HG03108 (cell line): ENCODE data around the gene SFT2D1.
"Not testable (repeated sequence)": the region's sequence is repeated elsewhere in the genome, so short reads cannot be mapped to it uniquely, and the experiment has no call there.

Experiments used
- ATAC-seq: cut with Tn5 transposase; IDR thresholded peaks from one replicate; pipeline ENCODE4 v1.9.1; 2021; ENCODE audit warnings: moderate library complexity; ENCODE audit not compliant: unreplicated experiment

The SFT2D1 gene

GRCh38 chr6:166364456-166364855 is 22.1 kb upstream of the SFT2D1 start:
- ATAC-seq: no peak

- ATAC-seq: not testable (repeated sequence)
These were observed 20.1 kb upstream of the SFT2D1 start for GRCh38 chr6:166362427-166362826.

- no peak for ATAC-seq
These were observed 18.7 kb upstream of the SFT2D1 start for GRCh38 chr6:166361077-166361429.

- no peak for ATAC-seq
These were observed 18.1 kb upstream of the SFT2D1 start for GRCh38 chr6:166360243-166361076.

- no peak for ATAC-seq
These were observed 13.2 kb upstream of the SFT2D1 start for GRCh38 chr6:166355552-166355951.

- ATAC-seq: no peak
These were observed 12.6 kb upstream of the SFT2D1 start for GRCh38 chr6:166354965-166355364.

- no peak for ATAC-seq
These were observed 11.8 kb upstream of the SFT2D1 start for GRCh38 chr6:166354143-166354542.

GRCh38 chr6:166353507-166353906 is 11.2 kb upstream of the SFT2D1 start:
- ATAC-seq: no peak

- ATAC-seq: no peak
These were observed 10.6 kb upstream of the SFT2D1 start for GRCh38 chr6:166352923-166353322.

GRCh38 chr6:166351715-166352285 is 9.5 kb upstream of the SFT2D1 start:
- ATAC-seq: peak; percentile 96

- ATAC-seq: no peak
These were observed 6.1 kb upstream of the SFT2D1 start for GRCh38 chr6:166348305-166348949.

GRCh38 chr6:166346965-166347364 is 4.6 kb upstream of the SFT2D1 start:
- no peak for ATAC-seq

- no peak for ATAC-seq
These were observed 4.1 kb upstream of the SFT2D1 start for GRCh38 chr6:166346449-166346848.

- not testable (repeated sequence) for ATAC-seq
These were observed 3.3 kb upstream of the SFT2D1 start for GRCh38 chr6:166345672-166346071.

GRCh38 chr6:166344921-166345320 is 2.6 kb upstream of the SFT2D1 start:
- not testable (repeated sequence) for ATAC-seq

GRCh38 chr6:166344240-166344639 is 1.9 kb upstream of the SFT2D1 start:
- no peak for ATAC-seq

- ATAC-seq: peak; percentile 18
These were observed 774 bp upstream of the SFT2D1 start for GRCh38 chr6:166343150-166343487.

- no peak for ATAC-seq
These were observed 382 bp downstream of the SFT2D1 start for GRCh38 chr6:166341977-166342348.

GRCh38 chr6:166341464-166341863 is 881 bp downstream of the SFT2D1 start:
- no peak for ATAC-seq

GRCh38 chr6:166338854-166339253 is 3.5 kb downstream of the SFT2D1 start:
- ATAC-seq: no peak

GRCh38 chr6:166336847-166337246 is 5.5 kb downstream of the SFT2D1 start:
- no peak for ATAC-seq
